OCI-LY1 (cell line): Measurements from ENCODE around the gene DPF1.

Experiments used
- CTCF ChIP-seq: fragments of 200-600 bp; sonication (generic), shearing (Covaris generic); IDR thresholded peaks from 2 replicates; pipeline ENCODE4 v1.5.1; 2017; ENCODE audit warnings: mild to moderate bottlenecking, antibody characterized with exemption, low read length, moderate library complexity, mixed read lengths
- EZH2 ChIP-seq: fragments of 200-600 bp; sonication (generic), shearing (Covaris generic); IDR thresholded peaks from 2 replicates; pipeline ENCODE4 v1.8.0; 2017; ENCODE audit warnings: borderline replicate concordance, mixed run types, mild to moderate bottlenecking, antibody characterized with exemption, low read length, moderate library complexity, mixed read lengths

GRCh38 chr19:38206006-38206745, 17.8 kb downstream of the DPF1 start:
- TF ChIP-seq CTCF (no peak), EZH2 (no peak)
